B cell (primary cell): ENCODE measurements around the gene AMPH.

Source experiments
- EZH2 ChIP-seq: IDR thresholded peaks from 2 replicates; pipeline ENCODE4 v1.6.1; 2012; ENCODE audit warnings: borderline replicate concordance, low read depth, mild to moderate bottlenecking, moderate library complexity, low read length; ENCODE audit not compliant: insufficient read depth, poor library complexity, severe bottlenecking
- TF ChIP-seq, protein P1 (sequence below): fragments of 200-600 bp; IDR thresholded peaks from one replicate; pipeline ENCODE4 v1.8.0; 2022; ENCODE audit warnings: antibody characterized with exemption, mild to moderate bottlenecking

DNA sequence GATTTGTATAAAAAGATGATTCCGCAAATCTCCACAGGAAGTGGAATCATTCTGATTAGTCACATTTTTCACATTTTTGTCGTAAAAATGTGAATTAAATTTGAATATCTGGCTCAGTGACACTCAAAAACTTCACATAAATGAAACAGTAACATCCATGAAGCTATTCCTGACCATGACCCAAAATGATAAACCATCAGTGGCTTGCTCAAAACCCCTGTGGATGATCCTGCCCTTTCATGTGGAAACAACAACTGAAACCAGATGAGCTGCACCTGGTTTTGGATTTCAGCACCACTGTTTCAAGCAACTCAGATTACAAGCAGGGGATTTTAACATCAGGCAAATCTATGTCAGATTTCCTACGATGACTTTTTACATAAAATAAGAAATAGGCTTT lies 80.3 kb downstream of the AMPH start:
- TF ChIP-seq, protein P1, sequence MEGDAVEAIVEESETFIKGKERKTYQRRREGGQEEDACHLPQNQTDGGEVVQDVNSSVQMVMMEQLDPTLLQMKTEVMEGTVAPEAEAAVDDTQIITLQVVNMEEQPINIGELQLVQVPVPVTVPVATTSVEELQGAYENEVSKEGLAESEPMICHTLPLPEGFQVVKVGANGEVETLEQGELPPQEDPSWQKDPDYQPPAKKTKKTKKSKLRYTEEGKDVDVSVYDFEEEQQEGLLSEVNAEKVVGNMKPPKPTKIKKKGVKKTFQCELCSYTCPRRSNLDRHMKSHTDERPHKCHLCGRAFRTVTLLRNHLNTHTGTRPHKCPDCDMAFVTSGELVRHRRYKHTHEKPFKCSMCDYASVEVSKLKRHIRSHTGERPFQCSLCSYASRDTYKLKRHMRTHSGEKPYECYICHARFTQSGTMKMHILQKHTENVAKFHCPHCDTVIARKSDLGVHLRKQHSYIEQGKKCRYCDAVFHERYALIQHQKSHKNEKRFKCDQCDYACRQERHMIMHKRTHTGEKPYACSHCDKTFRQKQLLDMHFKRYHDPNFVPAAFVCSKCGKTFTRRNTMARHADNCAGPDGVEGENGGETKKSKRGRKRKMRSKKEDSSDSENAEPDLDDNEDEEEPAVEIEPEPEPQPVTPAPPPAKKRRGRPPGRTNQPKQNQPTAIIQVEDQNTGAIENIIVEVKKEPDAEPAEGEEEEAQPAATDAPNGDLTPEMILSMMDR: no peak
- TF ChIP-seq EZH2: no peak
